AG10803 (cell line): ENCODE data around the gene ADM2.

Experiments
- DNase-seq: peaks from one replicate; pipeline ENCODE4 v3.0.0; 2010; ENCODE audit warnings: low read depth
- H3K4me3 ChIP-seq: 2 replicates; pipeline ENCODE4 v1.5.1; 2011; ENCODE audit warnings: mild to moderate bottlenecking, low read length, control low read depth
- CTCF ChIP-seq: conservative IDR thresholded peaks from 2 replicates; pipeline ENCODE4 v1.5.1; 2011; ENCODE audit warnings: mild to moderate bottlenecking, low read length, control low read depth, inconsistent platforms

ADM2 gene

GRCh38 chr22:50528682-50529415, 47.5 kb downstream of the ADM2 start:
- no peak for DNase-seq
- no peak for TF ChIP-seq CTCF
- H3K4me3 ChIP-seq = peak overlapping the region; percentile 66

GRCh38 chr22:50529416-50529896, 48.1 kb downstream of the ADM2 start:
- peak overlapping the region; percentile 66 for H3K4me3 ChIP-seq
- no peak for DNase-seq
- no peak for TF ChIP-seq CTCF

GRCh38 chr22:50529897-50530579, 48.7 kb downstream of the ADM2 start, which contains the start of gene TYMP:
TSS of gene TYMP (minus strand) at chr22:50530012. CDS start at chr22:50529709, 303 bp downstream.
- peak; percentile 83 for DNase-seq
- H3K4me3 ChIP-seq = peak within 1 kb of the TSS; percentile 66

GRCh38 chr22:50530580-50530876, 49.2 kb downstream of the ADM2 start:
- peak overlapping the region; percentile 66 for H3K4me3 ChIP-seq
- no peak for TF ChIP-seq CTCF
- no peak for DNase-seq

More at GRCh38 chr22:50529897-50530579, 48.7 kb downstream of the ADM2 start, which contains the start of gene TYMP:
- TF ChIP-seq CTCF = no peak

- H3K4me3 ChIP-seq = peak overlapping the region; percentile 66
- DNase-seq = peak; percentile 82
- TF ChIP-seq CTCF = no peak
These were observed 49.7 kb downstream of the ADM2 start for GRCh38 chr22:50530877-50531545.

GRCh38 chr22:50531546-50531961, 50.2 kb downstream of the ADM2 start:
- peak; percentile 41 for DNase-seq
- no peak for TF ChIP-seq CTCF
- peak overlapping the region; percentile 66 for H3K4me3 ChIP-seq
